ENCODE measurements around the gene GALNT9. TPM values are rescaled to one million over a fixed set of nuclear protein-coding genes. Genes with fewer than 3 reads are reported as not detected.

GALNT9 gene
- total and polyA plus RNA-seq, 2 donors (not counting 1 experiment from before 2014, with no cell fraction given): 0.71 to 2.4 TPM

DNA sequence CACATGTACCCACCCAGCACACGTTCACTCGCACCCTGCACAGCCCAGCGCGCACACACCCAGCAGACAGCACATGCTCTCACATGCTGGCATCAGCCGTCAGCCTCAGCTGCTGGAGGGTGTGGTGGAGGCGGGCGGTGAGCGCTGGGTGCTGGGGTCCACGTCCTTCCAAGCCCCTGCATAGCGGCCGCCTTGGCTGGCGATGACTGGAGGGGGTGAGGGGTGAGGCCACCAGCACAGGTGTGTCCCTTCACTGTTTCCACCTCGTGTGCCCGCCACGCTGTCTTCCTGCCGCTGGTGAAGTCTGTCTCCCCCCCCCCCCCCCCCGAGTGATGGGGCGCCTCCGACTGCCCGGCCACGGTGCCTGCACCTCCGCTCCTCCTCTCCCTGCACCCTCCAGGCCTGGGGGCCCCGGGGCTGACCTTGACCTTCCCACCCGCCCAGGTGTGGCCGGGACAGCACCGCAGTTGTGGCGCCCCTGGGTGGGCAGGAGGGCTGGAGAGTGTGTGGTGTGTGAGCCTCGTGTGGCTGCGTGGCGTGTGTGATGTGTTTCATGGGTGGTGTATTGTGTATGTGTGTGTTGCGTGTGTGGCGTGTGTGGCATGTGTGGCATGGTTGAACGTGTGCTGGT lies 147.7 kb downstream of the GALNT9 start:
- DNase-seq: no peak
- Mint-ChIP-seq H3K4me3 (no peak overlapping the region), H3K4me1 (peaks cover 6% of the 10 kb centered on the region), H3K9me3 (ENCODE audit: insufficient read depth) (peaks cover 4% of the 10 kb centered on the region), H3K27ac (no peak overlapping the region), H3K27me3 (peaks cover 19% of the 10 kb centered on the region)
- Histone ChIP-seq H3K79me2 (ENCODE audit: control insufficient read depth, insufficient read depth, low read length) (no peaks in the 10 kb centered on the region), H3K9me3 (ENCODE audit: control extremely low read depth in 1 of 3, control insufficient read depth in 2 of 3, insufficient read depth in 1 of 3, low read length in 2 of 3) (peaks cover 0 to 48% (median 0%) of the 10 kb centered on the region in 3 donors), H3K4me2 (replicated peaks; ENCODE audit: low read depth, low read length, poor library complexity, severe bottlenecking) (no peak overlapping the region), H3K9ac (ENCODE audit: low read length) (no peak overlapping the region), H3K27me3 (replicated peaks in 1 of 4; ENCODE audit: control extremely low read depth in 1 of 4, control insufficient read depth in 3 of 4, insufficient read depth in 4 of 4, low read length in 3 of 4) (peaks cover 0 to 14% (median 0%) of the 10 kb centered on the region in 4 experiments), H2AFZ (ENCODE audit: insufficient read depth, low read depth, low read length, poor library complexity, severe bottlenecking) (no peak overlapping the region), H3K4me1 (ENCODE audit: control insufficient read depth in 2 of 2, insufficient read depth in 2 of 2, low read length in 2 of 2) (peaks cover 13 to 15% of the 10 kb centered on the region in 2 donors), H3K27ac (ENCODE audit: low read length in 2 of 2) (no peak overlapping the region), H4K20me1 (ENCODE audit: control insufficient read depth, insufficient read depth, low read length, poor library complexity, severe bottlenecking) (no peaks in the 10 kb centered on the region), H3K36me3 (replicated peaks in 1 of 2; ENCODE audit: control extremely low read depth in 1 of 2, control insufficient read depth in 1 of 2, extremely low read depth in 1 of 2, insufficient read depth in 2 of 2, low read length in 1 of 2) (no peaks in the 10 kb centered on the region), H3K4me3 (ENCODE audit: control extremely low read depth in 1 of 5, extremely low read depth in 1 of 5, insufficient read depth in 1 of 5, low read depth in 2 of 5, low read length in 4 of 5) (no peak overlapping the region)
- POLR2A ChIA-PET: no interaction called here
- CTCF ChIA-PET: no interaction called here
- no peak for TF ChIP-seq CTCF (IDR thresholded peaks at IDR 0.05)
- TF ChIP-seq EZH2 (IDR thresholded peaks at IDR 0.05; ENCODE audit: borderline replicate concordance, insufficient read depth, low read depth, low read length, poor library complexity, severe bottlenecking): no peak
- ATAC-seq (ENCODE audit: low read depth): no peak
- intact Hi-C loops (cut with micrococcal nuclease): no loop called here
- WGBS (ENCODE audit: insufficient coverage): 96% methylated on average over 19 of the region's 33 CpGs

DNA sequence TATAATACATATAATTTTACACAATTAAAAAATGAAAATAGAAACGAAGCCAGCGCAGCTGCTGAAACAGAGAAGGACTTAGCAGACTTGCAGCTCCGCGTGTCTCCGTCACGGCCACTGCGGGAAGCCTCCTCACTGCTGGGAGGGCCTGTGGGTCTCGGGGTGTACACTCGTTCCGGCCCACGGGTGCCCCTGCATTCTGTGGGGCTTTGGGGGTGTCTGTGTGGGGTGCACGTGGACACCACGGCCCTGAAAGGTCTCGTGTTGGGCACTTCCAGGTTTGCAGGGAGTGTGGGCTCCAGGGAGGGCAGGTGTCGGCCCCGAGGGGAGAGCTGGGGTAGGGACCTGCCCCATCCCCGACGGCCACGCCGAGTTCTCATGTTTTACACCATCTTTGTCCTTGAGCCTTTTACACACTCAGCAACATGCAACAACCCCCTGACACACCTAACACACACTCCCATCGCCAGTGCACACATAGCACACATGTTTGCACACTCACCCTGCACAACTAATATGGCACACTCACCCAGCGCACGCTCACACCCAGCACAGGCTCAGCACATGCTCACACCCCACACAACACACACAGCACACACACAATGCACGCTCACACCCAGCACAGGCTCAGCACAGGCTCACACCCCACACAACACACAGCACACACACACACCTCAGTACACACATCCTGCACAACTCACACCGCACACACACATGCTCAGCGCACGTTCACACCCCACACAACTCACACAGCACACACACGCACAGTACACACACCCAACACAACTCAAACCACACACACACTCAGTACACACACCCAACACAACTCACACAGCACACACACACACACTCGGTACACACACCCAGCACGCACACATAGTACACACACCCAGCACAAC lies 148.5 kb downstream of the GALNT9 start:
- Mint-ChIP-seq H3K4me1 (peaks cover 6% of the 10 kb centered on the region), H3K4me3 (no peak overlapping the region), H3K27ac (no peak overlapping the region), H3K27me3 (peaks cover 19% of the 10 kb centered on the region), H3K9me3 (ENCODE audit: insufficient read depth) (peaks cover 4% of the 10 kb centered on the region)
- Histone ChIP-seq H3K9ac (ENCODE audit: low read length) (no peak overlapping the region), H3K27ac (ENCODE audit: low read length in 2 of 2) (no peak overlapping the region), H3K36me3 (replicated peaks in 1 of 2; ENCODE audit: control extremely low read depth in 1 of 2, control insufficient read depth in 1 of 2, extremely low read depth in 1 of 2, insufficient read depth in 2 of 2, low read length in 1 of 2) (no peaks in the 10 kb centered on the region), H3K4me2 (replicated peaks; ENCODE audit: low read depth, low read length, poor library complexity, severe bottlenecking) (no peak overlapping the region), H4K20me1 (ENCODE audit: control insufficient read depth, insufficient read depth, low read length, poor library complexity, severe bottlenecking) (no peaks in the 10 kb centered on the region), H3K4me3 (ENCODE audit: control extremely low read depth in 1 of 5, extremely low read depth in 1 of 5, insufficient read depth in 1 of 5, low read depth in 2 of 5, low read length in 4 of 5) (no peak overlapping the region), H2AFZ (ENCODE audit: insufficient read depth, low read depth, low read length, poor library complexity, severe bottlenecking) (no peak overlapping the region), H3K27me3 (replicated peaks in 1 of 4; ENCODE audit: control extremely low read depth in 1 of 4, control insufficient read depth in 3 of 4, insufficient read depth in 4 of 4, low read length in 3 of 4) (peaks cover 0 to 17% (median 0%) of the 10 kb centered on the region in 4 experiments), H3K4me1 (ENCODE audit: control insufficient read depth in 2 of 2, insufficient read depth in 2 of 2, low read length in 2 of 2) (peaks cover 5 to 7% of the 10 kb centered on the region in 2 donors), H3K79me2 (ENCODE audit: control insufficient read depth, insufficient read depth, low read length) (no peaks in the 10 kb centered on the region), H3K9me3 (ENCODE audit: control extremely low read depth in 1 of 3, control insufficient read depth in 2 of 3, insufficient read depth in 1 of 3, low read length in 2 of 3) (peaks cover 0 to 40% (median 0%) of the 10 kb centered on the region in 3 donors)
- ChIA-PET CTCF (no interaction called here), POLR2A (no interaction called here)
- TF ChIP-seq EZH2 (IDR thresholded peaks at IDR 0.05; ENCODE audit: borderline replicate concordance, insufficient read depth, low read depth, low read length, poor library complexity, severe bottlenecking) (no peak), CTCF (IDR thresholded peaks at IDR 0.05) (no peak)
- 88% methylated on average over 28 of the region's 30 CpGs for WGBS (ENCODE audit: insufficient coverage)
- ATAC-seq (ENCODE audit: low read depth) (no peak), DNase-seq (no peak)
- intact Hi-C loops (cut with micrococcal nuclease): no loop called here

All from B cell (primary cell).